Lung (tissue), 12 donors: ENCODE measurements around the gene DHX35. TPM values are rescaled to one million over a fixed set of nuclear protein-coding genes. Genes with fewer than 3 reads are reported as not detected.

ENCODE experiments used
- ATAC-seq: fragments of 200-7000 bp; cut with Tn5 transposase; one replicate; pipeline ENCODE4 v1.9.1; 2020; ENCODE audit warnings: moderate number of reproducible peaks; ENCODE audit not compliant: insufficient read depth, low FRiP score
- DNase-seq, 3 donors: peaks; one replicate each; pipeline ENCODE4 v3.0.0-alpha.2; 2013 to 2017
- H3K27ac ChIP-seq, 2 donors: one replicate each; pipeline ENCODE4 v1.5.1; 2013; ENCODE audit warnings: mild to moderate bottlenecking in 2 of 2, moderate library complexity in 2 of 2, control low read depth in 1 of 2, inconsistent platforms in 1 of 2, low read depth in 1 of 2, low read length in 1 of 2
- H3K27me3 ChIP-seq, 3 donors: one replicate each; pipeline ENCODE4 v1.5.1; 2013; ENCODE audit warnings: low read length in 2 of 3; ENCODE audit not compliant: control insufficient read depth in 3 of 3, insufficient read depth in 3 of 3
- H3K36me3 ChIP-seq, 4 donors: one replicate each; pipeline ENCODE4 v1.5.1; 2013; ENCODE audit warnings: low read length in 4 of 4, mild to moderate bottlenecking in 1 of 4, moderate library complexity in 1 of 4; ENCODE audit not compliant: control insufficient read depth in 4 of 4, insufficient read depth in 4 of 4
- H3K4me1 ChIP-seq, 5 donors: one replicate each; pipeline ENCODE4 v1.5.1; 2013; ENCODE audit warnings: low read length in 5 of 5, mild to moderate bottlenecking in 2 of 5, moderate library complexity in 1 of 5; ENCODE audit not compliant: control insufficient read depth in 5 of 5, insufficient read depth in 5 of 5
- H3K4me3 ChIP-seq: one replicate; pipeline ENCODE4 v1.5.1; 2013; ENCODE audit warnings: mild to moderate bottlenecking, control low read depth, moderate library complexity
- H3K9ac ChIP-seq, 2 donors: one replicate each; pipeline ENCODE4 v1.5.1; 2013; ENCODE audit warnings: low read length in 2 of 2, control low read depth in 1 of 2; ENCODE audit not compliant: insufficient read depth in 1 of 2
- H3K9me3 ChIP-seq, 4 donors: one replicate each; pipeline ENCODE4 v1.5.1; 2013; ENCODE audit warnings: low read length in 3 of 4, mild to moderate bottlenecking in 1 of 4, moderate library complexity in 1 of 4; ENCODE audit not compliant: control insufficient read depth in 4 of 4, insufficient read depth in 3 of 4
- WGBS, 2 donors: extraction: QIAGEN DNeasy Blood & Tissue Kit; methylation state at CpG; one replicate each; pipeline ENCODE4 v1.1.7; 2013; 5-methylcytosine and 5-hydroxymethylcytosine counted together
- polyA plus RNA-seq, 2 donors: library from polyadenylated mRNA; stranded (reverse); fragments of 200-250 nt; gene quantifications; one replicate each; pipeline ENCODE4 v1.2.1, GENCODE V29; 2013
- total RNA-seq, 2 donors: library from RNA; depleted of rRNA in 1 of 2; stranded (reverse); fragments of >200 nt in 1 of 2; gene quantifications; one replicate each; pipeline ENCODE4 v1.2.1, GENCODE V29; 2014 to 2021
- TF ChIP-seq, protein P1 (sequence below): IDR thresholded peaks from 2 replicates; pipeline ENCODE4 v1.5.1; 2012; ENCODE audit warnings: mild to moderate bottlenecking; ENCODE audit errors: control extremely low read depth, extremely low read depth
- donor health status: control.
- donor health status: control.
- donor health status: Bipolar disorder and iron deficiency.
- donor health status: healthy.
- donor health status: DM: yes; HTN: yes; CAD: no.

The DHX35 gene
- total and polyA plus RNA-seq, 4 donors = 4.4 to 15.5 (median 8.2) TPM

DNA sequence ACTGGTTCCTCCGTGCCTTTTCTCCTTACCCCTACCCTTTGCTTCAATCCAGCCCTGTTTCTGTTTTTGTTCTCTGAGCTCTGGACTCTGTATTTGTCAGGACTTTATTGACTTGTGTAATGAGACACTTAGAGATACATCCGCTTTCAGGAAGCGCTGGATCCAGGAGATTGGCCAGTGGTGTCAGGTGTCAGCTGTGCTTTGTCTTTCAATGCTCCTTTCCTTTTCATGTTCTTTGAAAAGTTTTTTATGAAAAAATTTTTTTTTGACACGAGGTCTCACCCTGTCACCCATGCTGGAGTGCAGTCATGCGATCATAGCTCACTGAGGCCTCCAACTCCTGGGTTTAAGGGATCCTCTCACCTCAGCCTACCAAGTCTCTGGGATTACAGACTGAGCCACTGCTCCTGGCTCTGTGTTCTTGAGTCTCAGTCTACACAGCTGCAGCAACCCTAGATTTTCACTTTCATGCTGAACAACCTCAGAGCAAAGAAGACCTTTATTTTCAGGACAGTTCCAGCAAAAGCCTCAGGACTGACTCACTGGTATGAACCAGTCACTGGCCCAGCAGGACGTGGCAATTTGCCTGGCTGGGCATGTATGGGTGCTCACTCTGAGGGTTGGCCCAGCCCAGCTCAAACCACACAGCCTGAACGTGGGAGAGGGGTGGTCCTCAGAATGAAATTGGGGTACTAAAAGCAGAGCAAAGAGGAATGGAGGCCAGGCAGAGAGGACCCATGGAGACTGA lies 108.5 kb downstream of the DHX35 start:
- DNase-seq (no peak), ATAC-seq (no peak)
- WGBS, 2 donors = 69 to 77% methylated on average over 7 of the region's 7 CpGs
- Histone ChIP-seq H3K36me3 (no peaks in the 10 kb centered on the region), H3K27me3 (peaks cover 0 to 6% (median 0%) of the 10 kb centered on the region in 3 donors), H3K4me1 (peaks cover 0 to 1% (median 0%) of the 10 kb centered on the region in 5 donors), H3K27ac (no peak overlapping the region), H3K4me3 (no peak overlapping the region), H3K9me3 (peaks cover 0 to 10% (median 0%) of the 10 kb centered on the region in 4 donors), H3K9ac (no peak overlapping the region)
- TF ChIP-seq, protein P1, sequence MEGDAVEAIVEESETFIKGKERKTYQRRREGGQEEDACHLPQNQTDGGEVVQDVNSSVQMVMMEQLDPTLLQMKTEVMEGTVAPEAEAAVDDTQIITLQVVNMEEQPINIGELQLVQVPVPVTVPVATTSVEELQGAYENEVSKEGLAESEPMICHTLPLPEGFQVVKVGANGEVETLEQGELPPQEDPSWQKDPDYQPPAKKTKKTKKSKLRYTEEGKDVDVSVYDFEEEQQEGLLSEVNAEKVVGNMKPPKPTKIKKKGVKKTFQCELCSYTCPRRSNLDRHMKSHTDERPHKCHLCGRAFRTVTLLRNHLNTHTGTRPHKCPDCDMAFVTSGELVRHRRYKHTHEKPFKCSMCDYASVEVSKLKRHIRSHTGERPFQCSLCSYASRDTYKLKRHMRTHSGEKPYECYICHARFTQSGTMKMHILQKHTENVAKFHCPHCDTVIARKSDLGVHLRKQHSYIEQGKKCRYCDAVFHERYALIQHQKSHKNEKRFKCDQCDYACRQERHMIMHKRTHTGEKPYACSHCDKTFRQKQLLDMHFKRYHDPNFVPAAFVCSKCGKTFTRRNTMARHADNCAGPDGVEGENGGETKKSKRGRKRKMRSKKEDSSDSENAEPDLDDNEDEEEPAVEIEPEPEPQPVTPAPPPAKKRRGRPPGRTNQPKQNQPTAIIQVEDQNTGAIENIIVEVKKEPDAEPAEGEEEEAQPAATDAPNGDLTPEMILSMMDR = no peak

DNA sequence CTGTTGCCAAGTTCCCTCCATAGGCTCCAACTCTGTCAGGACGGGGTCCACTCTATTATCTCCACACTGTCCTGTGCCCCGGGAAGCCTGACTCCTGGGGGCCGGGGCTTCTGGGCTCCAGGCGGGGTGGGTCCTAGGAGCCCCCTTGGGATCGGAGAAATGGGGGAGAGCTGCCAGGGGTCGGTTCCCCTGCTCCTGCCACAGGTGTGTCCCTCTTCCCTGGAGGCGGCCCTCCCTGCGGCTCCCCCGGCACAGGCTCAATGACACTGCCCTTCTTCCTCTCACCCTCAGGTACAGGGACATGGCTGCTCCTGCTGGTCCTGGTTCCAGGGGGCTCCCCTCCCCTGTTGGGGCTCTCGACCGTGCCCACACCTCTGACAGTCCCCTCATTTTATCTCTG lies 110.0 kb downstream of the DHX35 start:
- TF ChIP-seq, protein P1 = no peak
- DNase-seq (no peak), ATAC-seq (no peak)

GRCh38 chr20:39072653-39073052 lies 110.5 kb downstream of the DHX35 start:
- Histone ChIP-seq H3K9me3 (peaks cover 0 to 8% (median 0%) of the 10 kb centered on the region in 4 donors), H3K27ac (no peak overlapping the region), H3K27me3 (peaks cover 0 to 6% (median 3%) of the 10 kb centered on the region in 3 donors), H3K9ac (no peak overlapping the region), H3K4me1 (peaks cover 0 to under 1% (median 0%) of the 10 kb centered on the region in 5 donors), H3K4me3 (no peak overlapping the region), H3K36me3 (no peaks in the 10 kb centered on the region)
- WGBS, 2 donors = 91 to 97% methylated on average over 2 of the region's 2 CpGs
- DNase-seq = no peak
- ATAC-seq = no peak
- TF ChIP-seq, protein P1 = no peak

More for the DNA sequence above, 110.0 kb downstream of the DHX35 start:
- peaks cover 0 to 1% (median 0%) of the 10 kb centered on the region in 5 donors for H3K4me1 ChIP-seq
- peaks cover 0 to 10% (median 0%) of the 10 kb centered on the region in 4 donors for H3K9me3 ChIP-seq
- H3K27ac ChIP-seq = no peak overlapping the region
- H3K27me3 ChIP-seq = peaks cover 0 to 6% (median 1%) of the 10 kb centered on the region in 3 donors
- H3K9ac ChIP-seq = no peak overlapping the region
- no peaks in the 10 kb centered on the region for H3K36me3 ChIP-seq
- 84 to 95% methylated on average over 11 of the region's 11 CpGs for WGBS, 2 donors
- H3K4me3 ChIP-seq = no peak overlapping the region
